ENCODE measurements around the gene CEND1.

The CEND1 gene

GRCh38 chr11:772429-773390 lies 17.2 kb downstream of the CEND1 start:
- no peak for TF ChIP-seq CTCF (IDR thresholded peaks at IDR 0.05; ENCODE audit: borderline replicate concordance, extremely low read depth, low read length, poor library complexity, severe bottlenecking)
- no peak for TF ChIP-seq EZH2 (IDR thresholded peaks at IDR 0.05; ENCODE audit: borderline replicate concordance, low read depth, low read length, severe bottlenecking)
- ATAC-seq (ENCODE audit: insufficient read depth, low read depth) (no peak), DNase-seq (no peak)
- Histone ChIP-seq H3K4me1 (ENCODE audit: insufficient read depth, low read length) (peaks cover 20% of the 10 kb centered on the region), H3K4me2 (ENCODE audit: insufficient read depth, low read length) (no peak overlapping the region), H4K20me1 (ENCODE audit: insufficient read depth, low read length) (peaks cover 58% of the 10 kb centered on the region), H3K9me3 (ENCODE audit: insufficient read depth, low read length, severe bottlenecking) (no peaks in the 10 kb centered on the region), H3K27me3 (ENCODE audit: insufficient read depth, low read length, poor library complexity) (no peaks in the 10 kb centered on the region), H3K36me3 (ENCODE audit: insufficient read depth, low read length) (peaks cover 60% of the 10 kb centered on the region), H3K4me3 (ENCODE audit: low read depth in 1 of 2, low read length in 2 of 2) (no peak overlapping the region), H3K79me2 (ENCODE audit: insufficient read depth, low read length) (peaks cover 63% of the 10 kb centered on the region), H3K9ac (ENCODE audit: low read depth, low read length) (no peak overlapping the region), H2AFZ (ENCODE audit: low read depth, low read length) (no peak overlapping the region), H3K27ac (ENCODE audit: low read length) (no peak overlapping the region)

- Histone ChIP-seq H3K4me1 (ENCODE audit: insufficient read depth, low read length) (peaks cover 20% of the 10 kb centered on the region), H3K79me2 (ENCODE audit: insufficient read depth, low read length) (peaks cover 58% of the 10 kb centered on the region), H3K4me3 (ENCODE audit: low read depth in 1 of 2, low read length in 2 of 2) (no peak overlapping the region), H3K9ac (ENCODE audit: low read depth, low read length) (no peak overlapping the region), H2AFZ (ENCODE audit: low read depth, low read length) (no peak overlapping the region), H4K20me1 (ENCODE audit: insufficient read depth, low read length) (peaks cover 64% of the 10 kb centered on the region), H3K9me3 (ENCODE audit: insufficient read depth, low read length, severe bottlenecking) (no peaks in the 10 kb centered on the region), H3K27ac (ENCODE audit: low read length) (no peak overlapping the region), H3K27me3 (ENCODE audit: insufficient read depth, low read length, poor library complexity) (no peaks in the 10 kb centered on the region), H3K36me3 (ENCODE audit: insufficient read depth, low read length) (peaks cover 69% of the 10 kb centered on the region), H3K4me2 (ENCODE audit: insufficient read depth, low read length) (no peak overlapping the region)
- TF ChIP-seq EZH2 (IDR thresholded peaks at IDR 0.05; ENCODE audit: borderline replicate concordance, low read depth, low read length, severe bottlenecking) (no peak), CTCF (IDR thresholded peaks at IDR 0.05; ENCODE audit: borderline replicate concordance, extremely low read depth, low read length, poor library complexity, severe bottlenecking) (no peak)
- ATAC-seq (ENCODE audit: insufficient read depth, low read depth) (no peak), DNase-seq (no peak)
Observed at GRCh38 chr11:771617-772204, 18.2 kb downstream of the CEND1 start.

- H3K4me3 ChIP-seq (ENCODE audit: low read depth in 1 of 2, low read length in 2 of 2) = no peak overlapping the region
- TF ChIP-seq EZH2 (IDR thresholded peaks at IDR 0.05; ENCODE audit: borderline replicate concordance, low read depth, low read length, severe bottlenecking) = no peak
- no peak for TF ChIP-seq CTCF (IDR thresholded peaks at IDR 0.05; ENCODE audit: borderline replicate concordance, extremely low read depth, low read length, poor library complexity, severe bottlenecking)
- no peaks in the 10 kb centered on the region for H3K9me3 ChIP-seq (ENCODE audit: insufficient read depth, low read length, severe bottlenecking)
- no peak overlapping the region for H3K4me2 ChIP-seq (ENCODE audit: insufficient read depth, low read length)
- H3K79me2 ChIP-seq (ENCODE audit: insufficient read depth, low read length) = peaks cover 50% of the 10 kb centered on the region
- no peak overlapping the region for H2AFZ ChIP-seq (ENCODE audit: low read depth, low read length)
- peaks cover 65% of the 10 kb centered on the region for H4K20me1 ChIP-seq (ENCODE audit: insufficient read depth, low read length)
- no peak overlapping the region for H3K27ac ChIP-seq (ENCODE audit: low read length)
- no peak for ATAC-seq (ENCODE audit: insufficient read depth, low read depth)
- peaks cover 13% of the 10 kb centered on the region for H3K4me1 ChIP-seq (ENCODE audit: insufficient read depth, low read length)
- H3K27me3 ChIP-seq (ENCODE audit: insufficient read depth, low read length, poor library complexity) = no peaks in the 10 kb centered on the region
- no peak overlapping the region for H3K9ac ChIP-seq (ENCODE audit: low read depth, low read length)
- H3K36me3 ChIP-seq (ENCODE audit: insufficient read depth, low read length) = peaks cover 77% of the 10 kb centered on the region
- DNase-seq = no peak
Observed at GRCh38 chr11:770642-771616, 19.0 kb downstream of the CEND1 start.

All from DND-41 (cell line).